Astrocyte of the hippocampus (primary cell): ENCODE measurements around the gene SMYD3.
"Not testable (repeated sequence)": the region's sequence is repeated elsewhere in the genome, so short reads cannot be mapped to it uniquely, and the experiment has no call there.

Source experiments
- DNase-seq: peaks from one replicate; pipeline ENCODE4 v3.0.0; 2011; ENCODE audit warnings: low read depth, low spot score

The SMYD3 gene

GRCh38 chr1:246355411-246356230 is 151.5 kb downstream of the SMYD3 start:
- DNase-seq, result peak; percentile 59

- no peak for DNase-seq
Measured at GRCh38 chr1:246351721-246352120, 155.4 kb downstream of the SMYD3 start.

DNA sequence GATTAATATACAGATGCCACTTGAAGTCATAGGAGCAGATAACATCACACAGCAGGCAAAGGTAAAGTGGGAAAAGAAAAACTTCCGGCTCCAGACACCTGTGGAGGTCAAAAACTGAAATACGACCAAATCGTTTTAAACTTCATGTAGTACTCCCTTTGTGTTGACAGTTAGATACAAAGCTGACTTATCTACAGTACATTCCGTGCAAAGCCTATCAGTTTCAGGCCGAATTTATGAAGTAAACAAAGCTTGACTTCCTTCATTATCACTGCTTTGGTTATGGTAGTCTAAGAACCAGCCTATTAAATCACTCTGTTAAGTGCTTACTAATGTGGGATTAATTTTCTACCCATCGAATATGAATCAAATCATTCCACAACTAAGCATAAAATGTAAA is 156.3 kb downstream of the SMYD3 start:
- DNase-seq, result no peak

GRCh38 chr1:246343937-246344336 is 163.1 kb downstream of the SMYD3 start:
- no peak for DNase-seq

- no peak for DNase-seq
Measured at GRCh38 chr1:246343251-246343650, 163.8 kb downstream of the SMYD3 start.

- DNase-seq, result no peak
Measured at GRCh38 chr1:246338546-246338945, 168.5 kb downstream of the SMYD3 start.

- DNase-seq, result no peak
Measured at GRCh38 chr1:246338098-246338497, 169.0 kb downstream of the SMYD3 start.

DNA sequence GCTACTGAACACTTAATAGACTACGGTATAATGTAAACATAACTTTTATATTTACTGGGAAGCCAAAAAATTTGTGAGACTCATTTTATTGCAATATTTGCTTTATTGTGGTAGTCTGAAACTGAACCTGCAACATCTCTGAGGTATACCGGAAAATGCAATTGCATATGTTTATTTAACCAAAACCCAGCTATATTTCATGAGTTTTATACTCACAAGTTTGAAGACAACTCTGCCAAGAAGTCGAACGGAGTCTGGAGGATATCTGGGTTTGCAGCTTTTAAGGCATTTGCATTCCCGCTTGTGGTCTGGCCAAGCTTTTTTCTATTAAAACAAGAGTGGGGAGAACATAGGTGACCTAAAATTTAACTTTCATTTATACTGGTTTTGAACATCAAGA is 171.9 kb downstream of the SMYD3 start:
- DNase-seq, result peak; percentile 18

- peak; percentile 9 for DNase-seq
Measured at GRCh38 chr1:246333855-246334254, 173.2 kb downstream of the SMYD3 start.

- no peak for DNase-seq
Measured at GRCh38 chr1:246332078-246332477, 175.0 kb downstream of the SMYD3 start.

GRCh38 chr1:246329900-246330299 is 177.2 kb downstream of the SMYD3 start:
- no peak for DNase-seq

DNA sequence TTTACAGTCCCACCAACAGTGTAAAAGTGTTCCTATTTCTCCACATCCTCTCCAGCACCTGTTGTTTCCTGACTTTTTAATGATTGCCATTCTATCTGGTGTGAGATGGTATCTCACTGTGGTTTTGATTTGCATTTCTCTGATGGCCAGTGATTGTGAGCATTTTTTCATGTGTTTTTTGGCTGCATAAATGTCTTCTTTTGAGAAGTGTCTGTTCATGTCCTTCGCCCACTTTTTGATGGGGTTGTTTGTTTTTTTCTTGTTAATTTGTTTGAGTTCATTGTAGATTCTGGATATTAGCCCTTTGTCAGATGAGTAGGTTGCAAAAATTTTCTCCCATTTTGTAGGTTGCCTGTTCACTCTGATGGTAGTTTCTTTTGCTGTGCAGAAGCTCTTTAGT is 177.8 kb downstream of the SMYD3 start:
- DNase-seq, result not testable (repeated sequence)

DNA sequence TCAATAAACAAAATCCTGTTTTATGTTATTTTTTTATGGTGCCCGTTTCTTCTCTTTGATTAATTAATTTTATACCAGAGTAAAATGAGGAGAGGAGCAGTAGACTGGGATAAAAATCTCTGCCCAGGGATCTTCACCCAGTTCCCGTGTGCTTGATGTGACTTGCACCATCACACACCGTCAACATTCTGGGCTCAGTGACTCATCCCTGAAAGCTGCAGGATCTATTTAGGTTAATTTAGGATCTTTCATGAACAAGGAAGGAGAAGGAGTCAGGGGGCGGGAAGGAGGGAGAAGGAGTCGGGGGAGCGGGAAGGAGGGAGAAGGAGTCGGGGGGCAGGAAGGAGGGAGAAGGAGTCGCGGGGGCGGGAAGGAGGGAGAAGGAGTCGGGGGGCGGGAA is 182.4 kb downstream of the SMYD3 start:
- DNase-seq, result peak; percentile 19

- not testable (repeated sequence) for DNase-seq
Measured at GRCh38 chr1:246324033-246324432, 183.0 kb downstream of the SMYD3 start.

GRCh38 chr1:246320286-246320685 is 186.8 kb downstream of the SMYD3 start:
- DNase-seq, result no peak

GRCh38 chr1:246319083-246319714 is 187.9 kb downstream of the SMYD3 start:
- no peak for DNase-seq

GRCh38 chr1:246318622-246319021 is 188.5 kb downstream of the SMYD3 start:
- no peak for DNase-seq

DNA sequence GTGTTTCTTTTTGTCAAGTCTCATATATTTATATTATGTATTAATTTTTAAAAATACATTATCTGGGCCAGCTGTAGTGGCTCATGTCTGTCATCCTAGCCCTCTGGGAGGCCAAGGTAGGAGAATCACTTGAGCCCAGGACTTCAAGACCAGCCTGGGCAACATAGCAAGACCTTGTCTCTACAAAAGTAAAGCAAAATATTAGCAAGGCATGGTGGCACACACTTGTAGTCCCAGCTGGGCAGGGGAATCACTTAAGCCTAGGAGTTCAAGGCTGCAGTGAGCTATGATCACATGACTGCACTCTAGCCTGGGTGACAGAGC is 189.1 kb downstream of the SMYD3 start:
- DNase-seq, result no peak

DNA sequence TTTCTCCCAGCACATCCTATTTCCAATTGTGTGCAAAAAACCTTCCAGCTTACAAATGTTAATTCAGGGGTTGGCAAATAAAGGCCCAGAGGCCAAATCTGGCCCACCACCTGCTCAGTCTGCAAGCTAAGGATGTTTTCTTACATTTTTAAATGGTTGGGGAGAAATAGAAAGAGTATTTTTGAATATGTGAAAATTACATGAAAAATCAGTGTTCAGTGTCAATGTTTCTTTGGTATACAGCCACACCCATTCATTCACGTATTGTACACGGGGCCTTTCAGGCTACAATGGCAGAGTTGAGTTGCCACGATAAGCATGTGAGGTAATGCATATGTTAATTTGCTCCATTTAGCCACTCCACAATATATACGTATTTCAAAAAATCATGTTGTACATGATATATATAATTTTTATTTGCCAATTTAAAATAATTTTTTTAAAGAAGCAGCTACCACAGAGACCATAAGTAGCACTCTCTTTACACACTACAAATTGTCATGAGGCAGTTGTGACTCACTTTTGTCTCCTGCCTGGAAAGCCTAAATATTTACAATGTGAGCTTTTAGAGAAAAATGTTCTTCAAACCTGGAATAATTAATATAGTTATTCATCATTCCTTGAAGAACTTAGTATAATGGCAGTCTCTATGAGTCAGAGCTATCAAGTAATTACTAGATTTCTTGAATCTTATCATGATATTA is 189.6 kb downstream of the SMYD3 start:
- DNase-seq, result peak; percentile 35

DNA sequence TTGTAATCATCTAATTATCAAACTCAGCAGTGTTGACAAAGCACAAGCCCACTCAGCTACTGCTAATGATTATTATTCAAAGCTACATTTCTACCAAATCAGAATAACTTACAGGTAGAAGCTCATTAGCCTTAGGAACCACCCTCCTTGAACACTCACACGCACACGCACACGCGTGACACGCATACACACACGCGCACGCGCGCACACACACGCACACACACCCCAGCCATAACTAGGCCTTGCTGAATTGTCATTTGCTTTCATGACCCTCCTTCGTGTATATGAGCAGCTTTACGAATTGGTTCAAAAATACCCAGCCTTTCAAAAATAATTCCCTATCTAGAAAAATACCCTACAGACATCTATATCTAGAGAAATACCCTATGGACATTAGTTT is 195.6 kb downstream of the SMYD3 start:
- DNase-seq, result no peak

GRCh38 chr1:246309247-246309884 is 197.7 kb downstream of the SMYD3 start:
- DNase-seq, result no peak

GRCh38 chr1:246308533-246309075 is 198.5 kb downstream of the SMYD3 start:
- DNase-seq, result no peak
